ENCODE measurements around the gene HPGD.
"Not testable (repeated sequence)": the region's sequence is repeated elsewhere in the genome, so short reads cannot be mapped to it uniquely, and the experiment has no call there.

The HPGD gene

GRCh38 chr4:174524242-174524641 is 2.0 kb upstream of the HPGD start:
- no peak for DNase-seq

GRCh38 chr4:174523025-174523693 is 871 bp upstream of the HPGD start:
- DNase-seq: no peak

- DNase-seq: peak in 1 of 2 experiments; percentile 37
Measured at GRCh38 chr4:174521800-174522182, 497 bp downstream of the HPGD start.

DNA sequence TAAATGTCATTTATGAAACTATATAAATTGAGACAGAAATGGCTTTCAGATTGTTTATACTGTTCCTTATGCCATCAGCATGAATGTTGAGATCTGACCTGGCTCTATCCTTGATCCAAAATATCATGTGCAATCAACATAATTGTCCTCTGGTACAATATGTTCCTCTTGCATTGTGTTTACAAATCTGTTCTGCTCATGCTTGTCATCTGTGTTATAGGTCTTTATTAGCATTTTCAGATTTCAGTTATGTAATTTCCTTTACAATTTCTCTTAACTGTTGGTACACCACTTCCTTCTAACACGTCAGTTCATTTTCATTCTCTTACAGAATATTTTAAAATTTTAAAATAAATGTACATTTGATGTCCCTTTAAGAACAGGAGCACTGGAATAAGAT is 1.6 kb downstream of the HPGD start:
- DNase-seq: no peak

DNA sequence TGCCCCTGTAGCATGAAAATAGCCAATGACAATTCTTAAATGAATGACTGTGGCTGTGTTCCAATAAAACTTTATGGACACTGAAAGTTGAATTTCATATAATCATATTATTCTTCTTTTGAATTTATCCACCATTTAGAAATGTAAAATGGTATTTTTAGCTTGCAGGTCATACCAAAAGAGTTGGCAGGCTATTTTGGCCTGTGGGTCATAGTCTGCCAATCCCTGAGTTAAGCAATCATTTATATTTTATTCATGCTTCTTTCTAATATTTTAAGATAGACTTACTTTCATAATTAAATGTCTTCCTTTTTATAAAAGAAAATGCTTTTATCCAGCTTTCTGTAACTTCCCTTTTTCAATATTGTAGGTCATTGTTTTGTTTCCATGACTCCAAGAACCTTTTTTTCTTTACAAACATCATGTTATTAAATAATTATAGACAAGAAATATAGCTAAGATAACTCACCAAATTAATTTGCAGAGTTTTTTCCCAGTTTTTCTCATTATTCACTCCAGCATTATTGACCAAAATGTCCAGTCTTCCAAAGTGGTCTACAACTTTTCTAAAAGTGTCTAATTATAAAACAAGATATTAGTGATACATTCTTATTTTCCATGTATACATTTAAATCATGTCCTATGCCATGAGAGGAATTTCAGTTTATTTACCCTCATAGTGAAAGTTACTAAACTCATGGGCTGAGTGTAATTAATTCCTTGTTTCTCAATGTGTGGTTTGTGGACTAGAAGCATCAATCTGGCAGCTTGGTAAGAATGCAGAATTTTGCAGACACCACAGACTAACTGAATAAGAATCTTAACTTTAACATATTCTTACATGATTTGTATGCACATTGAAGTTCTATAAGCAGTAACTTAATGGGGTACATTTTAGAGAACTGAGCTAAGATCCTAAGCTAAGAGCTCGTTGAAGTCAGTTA is 4.5 kb downstream of the HPGD start:
- no peak for DNase-seq

DNA sequence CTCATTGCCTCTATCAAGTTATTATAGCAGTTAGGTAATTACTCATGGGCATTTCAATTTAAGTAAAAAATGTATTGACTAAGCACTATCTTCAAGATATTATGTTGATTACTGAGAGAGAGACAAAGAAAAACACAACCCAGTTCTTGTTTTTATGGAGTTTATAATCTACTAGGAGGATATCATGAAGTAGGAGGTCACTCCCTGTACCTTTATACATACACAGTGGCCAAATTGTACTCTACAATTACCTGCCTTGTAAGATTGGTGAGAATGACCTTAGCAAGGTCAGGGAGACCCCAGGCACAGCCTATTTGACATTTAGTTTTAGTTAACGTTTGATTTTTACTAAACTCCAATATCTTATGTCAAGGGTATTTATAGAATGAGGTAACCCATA is 5.5 kb downstream of the HPGD start:
- DNase-seq: no peak

- DNase-seq: no peak
Measured at GRCh38 chr4:174516345-174516744, 5.9 kb downstream of the HPGD start.

DNA sequence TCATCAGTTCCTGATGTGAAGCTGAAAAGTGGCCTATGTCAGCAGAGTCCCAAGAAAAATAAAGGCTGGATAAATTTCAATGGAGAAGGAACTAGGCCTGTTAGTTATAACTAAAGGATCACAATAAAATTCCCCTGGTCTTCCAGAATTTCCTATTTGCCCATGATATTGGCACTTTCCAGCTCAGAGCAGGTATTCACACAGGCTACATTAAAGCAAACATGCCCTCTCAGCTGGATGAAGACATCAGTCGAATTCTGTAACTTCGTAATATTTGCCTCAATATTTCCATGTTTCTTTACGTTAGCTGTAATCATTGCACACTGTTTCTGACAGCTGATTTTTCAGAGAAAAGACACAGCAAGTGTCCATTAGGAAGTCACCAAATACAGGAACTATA is 9.5 kb downstream of the HPGD start:
- DNase-seq: no peak

GRCh38 chr4:174505892-174506291 is 16.4 kb downstream of the HPGD start:
- no peak for DNase-seq

GRCh38 chr4:174505007-174505406 is 17.3 kb downstream of the HPGD start:
- DNase-seq: no peak

DNA sequence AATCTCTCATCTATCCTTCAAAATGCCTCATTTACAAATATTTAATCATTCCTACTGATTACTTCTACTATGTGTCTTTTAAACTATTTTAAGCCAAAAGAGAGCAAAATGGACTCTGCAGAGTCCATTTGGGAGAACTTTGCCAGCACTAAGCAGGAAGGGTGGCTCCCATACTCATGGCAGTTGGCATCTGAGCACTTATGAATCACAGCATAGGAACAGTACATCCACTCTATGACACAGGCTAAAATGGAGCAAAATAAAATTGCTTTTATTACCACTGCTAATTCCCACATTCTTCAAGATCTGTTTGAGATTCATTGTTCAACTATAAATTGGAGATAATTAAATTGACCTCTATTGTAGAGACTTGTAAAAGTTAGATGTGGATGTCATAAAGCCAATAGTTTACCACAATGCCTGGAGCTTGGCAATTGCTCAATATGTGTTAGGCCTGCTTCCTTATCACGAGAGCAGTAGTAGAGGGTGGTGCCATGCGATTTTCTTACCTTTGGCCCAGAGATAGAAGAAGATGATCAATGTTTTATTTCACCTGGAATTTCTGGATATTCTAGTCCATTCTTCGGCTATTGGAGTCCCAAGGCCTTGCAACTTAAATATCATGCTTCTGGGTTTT is 19.1 kb downstream of the HPGD start:
- DNase-seq: no peak

DNA sequence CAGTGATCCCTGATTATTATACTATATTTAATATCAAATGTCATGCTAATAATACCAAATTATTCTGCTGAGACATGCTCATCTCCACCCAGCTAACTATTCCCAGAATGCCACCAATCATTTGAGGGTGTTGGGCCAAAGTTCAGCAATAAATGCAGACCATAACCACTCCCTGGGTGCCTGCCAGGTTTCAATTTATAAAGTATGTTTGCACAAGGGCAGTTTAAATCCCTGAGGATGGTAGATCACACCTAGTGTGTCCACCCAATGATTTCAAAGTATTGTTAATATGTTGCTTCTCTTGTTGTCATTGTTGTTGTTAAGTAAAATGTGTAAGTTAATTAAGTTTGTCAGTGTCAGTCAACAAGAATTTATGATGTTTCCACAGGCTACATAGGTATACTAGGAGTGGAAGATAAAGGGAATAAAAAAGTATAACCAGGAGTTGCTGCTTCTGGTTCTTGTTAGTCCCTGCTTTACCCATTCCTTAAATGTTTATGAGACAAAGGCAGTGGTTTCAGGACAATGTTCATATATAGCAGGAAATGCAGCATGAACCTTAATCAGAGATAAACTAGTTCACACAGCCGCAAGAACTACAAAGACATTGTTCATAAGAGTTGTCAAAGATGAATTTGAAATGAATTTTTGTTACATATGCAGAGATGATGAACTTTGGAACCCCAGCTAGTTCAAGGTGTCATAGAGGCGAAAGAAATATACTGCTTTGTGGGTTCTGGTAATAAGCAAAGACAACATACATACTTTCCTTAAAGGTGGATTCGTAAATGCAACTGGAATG is 25.5 kb downstream of the HPGD start:
- no peak for DNase-seq

GRCh38 chr4:174495626-174496025 is 26.7 kb downstream of the HPGD start:
- no peak for DNase-seq

- no peak for DNase-seq
Measured at GRCh38 chr4:174494726-174495125, 27.6 kb downstream of the HPGD start.

DNA sequence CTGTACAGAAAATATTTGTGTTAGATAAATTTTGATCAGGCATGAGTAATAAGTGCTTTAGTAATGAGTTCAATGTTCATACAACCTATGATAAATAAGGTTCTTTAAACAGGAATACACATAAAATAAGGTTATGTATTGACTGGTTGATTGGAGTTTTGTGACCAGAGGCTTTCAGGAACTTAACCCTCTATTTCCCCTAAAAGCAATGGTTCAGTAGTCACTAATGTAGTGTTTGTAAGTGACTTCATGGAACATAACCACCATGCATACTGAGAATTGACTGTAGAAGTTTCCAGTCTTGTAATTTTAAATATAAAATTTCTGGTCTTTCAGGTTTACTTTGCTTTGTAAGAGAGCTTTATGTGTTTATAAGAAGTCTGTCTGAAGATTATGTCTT is 28.1 kb downstream of the HPGD start:
- DNase-seq: no peak

DNA sequence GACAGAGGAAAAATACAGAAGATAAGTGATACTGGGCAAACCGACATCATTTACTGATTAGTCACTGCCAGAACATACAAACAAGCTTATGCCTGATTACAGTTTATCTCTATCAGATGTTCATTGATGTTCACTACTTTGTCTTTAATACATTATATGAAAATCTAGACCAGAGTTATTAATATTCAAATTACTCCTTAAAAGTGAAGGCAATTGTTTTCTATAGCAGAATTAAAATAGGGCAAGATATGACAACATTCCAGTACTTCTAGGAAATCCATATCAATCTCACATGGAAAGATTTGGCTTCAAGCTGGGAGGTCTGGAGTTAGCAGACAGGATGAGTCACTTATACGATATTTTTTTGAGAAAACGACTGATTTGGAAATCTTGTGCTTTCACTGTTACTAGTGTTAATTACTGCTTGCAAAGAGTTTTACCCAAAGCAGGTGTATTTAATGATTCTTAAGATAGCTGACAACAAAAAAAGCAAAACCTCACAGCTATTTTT is 31.8 kb downstream of the HPGD start:
- no peak for DNase-seq

DNA sequence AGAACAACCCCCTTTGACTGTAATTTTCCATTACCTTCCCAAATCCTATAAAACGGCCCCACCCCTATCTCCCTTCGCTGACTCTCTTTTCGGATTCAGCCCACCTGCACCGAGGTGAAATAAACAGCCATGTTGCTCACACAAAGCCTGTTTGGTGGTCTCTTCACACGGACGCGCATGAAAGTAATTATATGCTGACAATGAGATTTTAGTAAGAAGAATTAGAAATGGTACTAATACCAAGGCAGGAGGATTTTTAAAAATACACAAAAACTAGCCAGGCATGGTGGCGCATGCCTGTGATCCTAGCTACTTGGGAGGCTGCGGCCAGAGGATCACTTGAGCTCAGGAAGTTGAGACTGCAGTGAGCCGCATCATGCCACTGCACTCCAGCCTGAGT is 33.9 kb downstream of the HPGD start:
- DNase-seq: not testable (repeated sequence)

DNA sequence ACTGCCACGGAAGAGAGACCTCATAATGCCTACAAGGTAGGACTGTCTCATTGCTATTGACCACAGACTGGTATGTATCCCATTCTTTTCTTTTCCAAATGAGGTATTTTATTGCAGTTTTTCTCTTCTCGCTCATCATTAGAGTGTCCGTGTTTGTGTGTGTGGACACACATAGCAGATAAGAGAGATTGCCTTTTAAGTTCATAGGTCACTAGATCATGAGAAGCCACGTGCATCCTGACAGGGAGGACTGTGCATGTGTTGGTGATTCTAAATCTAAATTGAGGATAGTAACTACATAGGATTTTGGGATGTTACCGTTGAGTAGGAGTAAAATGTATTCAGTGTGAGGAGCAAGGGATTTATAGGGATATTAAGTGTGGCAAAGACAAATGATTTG is 37.3 kb downstream of the HPGD start:
- no peak for DNase-seq

GRCh38 chr4:174483792-174484191 is 38.5 kb downstream of the HPGD start:
- no peak for DNase-seq

- DNase-seq: no peak
Measured at GRCh38 chr4:174479140-174479539, 43.1 kb downstream of the HPGD start.

- DNase-seq: no peak
Measured at GRCh38 chr4:174475528-174475927, 46.8 kb downstream of the HPGD start.

GRCh38 chr4:174474457-174475075 is 47.7 kb downstream of the HPGD start:
- no peak for DNase-seq

Measured in NCI-H524 (cell line).